Colon (tissue), 2 donors: ENCODE measurements around the gene ARSJ.
"Not testable (repeated sequence)": the region's sequence is repeated elsewhere in the genome, so short reads cannot be mapped to it uniquely, and the experiment has no call there.

ENCODE experiments used
- FAIRE-seq: peaks from 2 replicates; lab custom pipeline; 2012; peaks lifted over from hg19 to GRCh38; lab: Jason Lieb, UNC
- donor health status: control.
- donor health status: control.

Gene ARSJ

DNA sequence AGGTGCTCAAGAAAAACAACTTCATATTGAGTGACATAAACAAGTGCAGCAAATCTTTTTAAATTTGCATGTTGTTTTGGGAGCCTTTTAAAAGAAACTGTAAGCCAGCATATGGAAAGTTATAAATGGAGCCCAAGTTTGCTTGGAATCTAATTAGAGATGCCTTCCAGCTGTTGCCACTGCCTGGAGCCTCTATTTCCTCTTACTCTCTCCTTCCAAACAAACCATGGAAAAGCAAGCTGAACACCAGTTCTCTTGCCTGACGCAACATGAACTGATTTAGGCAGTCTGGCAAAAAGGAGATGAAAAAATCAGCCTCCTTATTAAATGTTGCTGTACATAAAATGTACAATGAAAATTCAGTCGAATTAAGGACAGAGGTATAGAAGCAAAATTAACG lies 21.5 kb downstream of the ARSJ start:
- no peak for FAIRE-seq

DNA sequence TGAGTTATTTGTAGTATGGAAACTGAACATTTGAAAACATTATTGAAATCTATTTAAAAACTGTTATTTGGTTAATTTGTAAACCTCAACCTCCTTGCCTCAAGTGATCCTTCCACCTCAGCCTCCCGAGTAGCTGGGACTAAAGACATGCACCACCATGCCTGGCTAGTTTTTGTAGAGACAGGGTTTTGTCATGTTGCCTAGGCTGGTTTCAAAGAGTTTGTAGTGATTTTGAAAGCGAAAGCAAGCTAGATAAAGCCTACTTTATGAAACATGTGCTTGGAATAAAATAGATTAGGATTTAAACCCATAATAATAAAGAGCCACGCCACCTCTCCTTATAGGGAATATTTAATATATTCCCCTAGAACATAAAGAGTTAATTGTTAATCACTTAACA lies 23.5 kb downstream of the ARSJ start:
- no peak for FAIRE-seq

DNA sequence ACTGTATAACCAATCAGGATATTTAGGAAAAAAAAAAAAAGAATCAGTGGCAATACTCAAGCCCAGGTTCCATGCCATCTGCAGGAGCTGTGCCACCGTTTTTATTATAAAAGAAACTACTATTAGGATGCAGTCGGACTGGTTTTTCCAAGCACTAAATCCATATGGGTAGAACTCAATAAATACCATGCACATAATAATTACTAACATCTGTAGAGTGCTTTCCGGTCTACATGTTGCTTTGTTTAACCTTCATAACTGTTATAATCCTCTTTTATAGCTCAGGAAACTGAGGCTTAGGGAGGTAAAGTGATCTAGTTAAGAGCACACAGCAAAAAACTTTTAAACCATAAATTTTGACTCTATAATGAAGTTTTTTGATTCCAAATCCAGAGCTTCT lies 24.0 kb downstream of the ARSJ start:
- no peak for FAIRE-seq

DNA sequence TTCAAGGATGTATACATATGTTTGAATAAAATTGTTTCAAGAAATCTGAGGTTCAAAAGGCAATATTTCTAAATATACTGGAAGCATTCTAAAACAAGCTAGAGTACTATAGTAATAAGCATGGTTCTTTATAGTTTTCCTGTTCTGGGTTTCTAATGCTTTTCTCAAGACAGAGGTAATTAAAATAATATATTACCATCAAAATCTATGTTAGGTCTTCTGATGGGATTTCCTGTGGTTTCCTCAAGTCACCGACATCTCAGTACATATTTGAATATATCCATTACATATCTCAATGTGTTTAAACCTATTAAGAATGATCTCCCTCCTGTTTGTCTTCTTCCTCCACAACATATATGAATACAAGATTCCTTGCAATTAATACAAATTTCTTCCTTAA lies 25.6 kb downstream of the ARSJ start:
- FAIRE-seq = no peak

DNA sequence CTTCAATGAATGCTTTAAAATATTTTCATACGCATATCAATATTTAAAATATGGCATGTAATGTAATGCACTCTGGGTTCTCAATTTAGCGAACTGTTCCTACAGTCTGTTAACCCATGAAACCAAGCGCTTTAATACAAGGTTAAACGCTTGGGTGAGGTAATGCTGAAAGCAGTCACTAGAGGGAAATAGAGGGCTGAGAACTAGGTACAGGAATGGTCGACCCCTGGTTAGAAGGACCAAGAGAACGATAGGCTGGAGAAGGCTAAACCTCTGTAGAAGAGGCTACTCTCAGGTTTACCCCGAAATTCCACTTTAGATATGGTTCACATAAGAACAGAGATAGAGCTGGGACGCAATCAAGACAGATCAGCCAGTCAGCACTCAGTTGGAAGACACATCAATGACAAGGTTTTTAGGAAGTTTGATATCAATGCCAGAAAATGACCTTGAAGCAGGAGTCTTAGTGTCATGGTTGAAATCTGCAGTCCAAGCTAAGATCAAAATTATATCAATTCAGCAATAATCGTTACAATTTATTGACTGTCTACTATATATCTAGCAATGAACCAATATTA lies 26.9 kb downstream of the ARSJ start:
- peak; percentile 47 for FAIRE-seq

DNA sequence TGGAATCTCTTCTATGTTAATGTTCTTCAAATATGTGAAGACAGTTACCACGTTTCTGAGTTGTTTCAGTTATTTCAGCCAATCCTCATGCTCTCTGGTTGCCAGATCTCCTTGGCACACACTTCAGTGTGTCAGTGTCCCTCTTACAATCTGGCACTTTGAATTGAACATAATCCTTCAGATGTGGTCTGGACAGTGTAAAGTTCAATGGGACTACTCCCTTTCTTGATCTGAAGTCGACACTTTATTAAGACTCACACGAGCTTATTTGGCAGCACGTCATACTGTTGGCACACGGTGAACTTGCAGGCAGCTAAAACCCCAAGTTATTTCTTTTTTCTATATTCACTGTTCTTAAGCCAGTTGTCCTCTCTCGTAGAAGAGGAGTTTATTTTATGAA lies 28.2 kb downstream of the ARSJ start:
- FAIRE-seq = no peak

DNA sequence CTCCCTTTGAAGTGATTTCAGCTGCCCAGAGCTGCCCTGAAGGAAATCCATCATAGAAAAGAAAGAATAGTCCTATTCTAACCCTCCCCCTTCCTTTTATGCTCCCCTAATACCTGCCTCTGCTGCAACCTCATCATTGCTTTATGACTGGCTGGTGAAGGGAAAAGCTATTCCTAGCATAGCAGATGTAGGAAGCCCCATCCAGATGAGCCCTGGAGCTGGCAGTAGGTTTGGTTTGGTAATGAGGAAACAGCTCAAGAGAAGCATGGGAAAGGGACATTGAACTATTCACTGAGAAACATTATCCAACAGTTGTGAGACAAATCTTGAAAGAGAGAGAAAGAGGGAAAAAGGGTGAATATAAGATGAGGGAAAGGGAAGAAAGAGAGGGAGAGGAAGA lies 29.2 kb downstream of the ARSJ start:
- no peak for FAIRE-seq

DNA sequence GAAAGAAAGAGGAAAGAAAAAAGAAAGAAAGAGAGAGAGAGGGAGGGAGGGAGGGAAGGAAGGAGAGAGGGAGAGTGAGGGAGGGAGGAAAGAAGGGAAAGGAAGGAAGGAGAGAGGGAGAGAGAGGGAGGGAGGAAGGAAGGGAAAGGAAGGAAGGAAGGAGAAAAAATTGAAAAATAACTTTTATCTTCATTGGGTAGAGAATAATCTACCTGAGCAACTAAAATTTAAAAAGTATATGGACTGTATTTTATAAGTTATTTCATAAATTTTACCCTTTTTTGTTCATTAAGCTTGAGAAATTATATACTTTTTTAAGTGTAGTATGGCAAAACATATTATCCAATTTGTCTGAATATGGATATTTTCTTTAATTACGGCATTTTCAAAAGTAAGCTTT lies 32.0 kb downstream of the ARSJ start:
- no peak for FAIRE-seq

DNA sequence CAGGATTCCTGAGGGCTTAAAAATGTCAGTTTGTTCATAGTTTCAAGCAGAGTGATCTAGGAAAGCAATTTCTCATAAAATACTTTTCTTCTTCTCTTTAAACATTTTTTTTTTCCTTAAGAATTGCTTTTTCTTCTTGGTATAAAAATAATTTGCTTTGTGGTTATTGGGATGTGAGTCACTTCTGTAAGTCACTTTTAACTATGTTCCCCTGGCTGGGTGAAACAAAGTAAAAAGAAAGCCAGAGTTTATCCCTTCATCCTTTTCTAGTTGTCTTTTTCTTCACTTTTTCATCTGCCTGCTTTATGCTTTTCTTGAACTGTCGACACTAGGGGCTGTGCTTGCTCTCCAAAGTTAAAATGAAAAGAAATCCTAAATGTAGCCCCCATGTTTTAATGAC lies 33.5 kb downstream of the ARSJ start:
- FAIRE-seq = no peak

DNA sequence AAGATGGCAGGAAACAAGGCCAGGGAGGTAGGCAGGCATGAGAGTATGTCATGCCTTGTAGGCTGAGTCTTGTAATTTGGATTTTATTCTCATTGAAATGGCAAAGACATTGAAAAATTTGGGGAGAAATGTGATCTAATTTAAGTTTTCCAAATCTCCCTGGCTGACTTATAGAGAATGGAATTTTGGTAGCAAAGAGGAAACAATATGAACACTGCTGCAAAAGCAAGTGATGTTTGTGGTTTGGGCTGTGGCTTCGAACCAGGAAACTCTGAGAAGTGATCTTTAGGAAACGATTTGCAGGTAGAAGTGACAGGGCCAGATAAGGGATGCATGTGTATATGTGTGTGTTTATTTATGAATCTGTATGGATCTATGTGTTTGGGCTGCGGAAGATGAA lies 35.6 kb downstream of the ARSJ start:
- FAIRE-seq = no peak

DNA sequence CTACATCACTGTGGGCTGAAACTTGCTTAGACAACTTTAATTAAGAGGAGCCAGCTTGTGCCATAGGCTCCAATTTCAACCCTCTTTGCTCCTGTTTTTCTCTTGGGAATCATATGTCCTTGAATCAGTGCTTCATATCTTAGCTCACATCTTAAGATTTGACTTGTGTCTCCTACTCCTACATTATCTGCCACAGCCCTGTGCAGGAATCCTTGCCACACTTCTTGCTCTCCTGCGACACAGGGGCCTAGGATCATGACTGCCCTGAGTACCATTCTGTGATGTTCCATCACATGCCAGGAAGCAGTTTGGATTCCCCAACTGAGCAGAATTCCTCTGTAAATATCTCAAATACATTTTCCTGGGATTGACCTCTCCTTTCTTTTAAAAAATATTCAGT lies 36.4 kb downstream of the ARSJ start:
- no peak for FAIRE-seq

DNA sequence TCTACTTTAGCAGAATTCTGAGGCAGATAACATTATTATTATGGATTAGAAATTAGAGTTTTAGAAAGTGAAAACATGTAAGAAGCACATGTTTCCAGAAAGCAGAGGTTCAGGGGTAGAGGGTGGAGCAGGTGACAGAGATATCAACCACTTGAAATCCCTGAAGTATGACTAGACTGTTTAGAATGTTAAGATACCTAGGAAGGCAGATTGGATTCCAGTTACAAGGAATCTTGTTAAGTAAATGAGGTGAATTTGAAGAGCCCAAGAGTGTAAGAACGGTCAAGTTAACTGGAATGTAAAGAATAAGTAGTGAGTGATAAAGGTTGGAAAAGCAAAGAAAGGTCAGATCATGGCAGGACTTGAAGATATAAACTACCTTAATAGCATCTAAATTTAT lies 37.6 kb downstream of the ARSJ start:
- FAIRE-seq = no peak

DNA sequence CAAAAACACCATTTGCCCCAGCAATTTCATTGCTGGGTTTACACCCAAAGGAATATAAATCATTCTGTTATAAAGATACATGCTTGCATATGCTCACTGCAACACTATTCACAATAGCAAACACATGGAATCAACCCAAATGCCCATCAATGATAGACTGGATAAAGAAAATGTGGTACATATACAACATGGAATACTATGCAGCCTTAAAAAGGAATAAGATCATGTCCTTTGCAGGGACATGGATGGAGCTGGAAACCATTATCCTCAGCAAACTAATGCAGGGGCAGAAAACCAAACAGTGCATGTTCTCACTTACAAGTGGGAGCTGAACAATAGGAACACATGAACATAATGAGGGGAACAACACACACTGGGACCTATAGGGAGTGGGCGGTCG lies 39.3 kb downstream of the ARSJ start:
- not testable (repeated sequence) for FAIRE-seq

DNA sequence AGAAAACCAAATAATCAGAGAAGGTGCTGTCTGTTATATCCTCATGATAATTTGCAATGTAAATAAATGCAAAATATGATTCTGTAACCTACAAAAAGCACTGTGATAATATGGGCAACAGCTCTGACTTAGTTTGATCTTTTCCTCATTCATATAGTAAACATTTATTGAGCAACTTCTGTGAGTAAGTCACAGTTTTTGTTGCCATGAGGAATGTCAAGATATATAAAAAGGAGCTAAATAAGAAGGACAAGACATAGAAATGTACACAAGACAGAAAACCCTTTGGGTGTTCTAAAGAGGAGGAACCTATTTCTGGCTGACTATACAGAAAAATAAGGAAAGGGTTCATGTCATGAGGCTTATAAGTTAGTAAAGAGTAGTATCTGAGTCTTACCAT lies 44.3 kb downstream of the ARSJ start:
- no peak for FAIRE-seq

DNA sequence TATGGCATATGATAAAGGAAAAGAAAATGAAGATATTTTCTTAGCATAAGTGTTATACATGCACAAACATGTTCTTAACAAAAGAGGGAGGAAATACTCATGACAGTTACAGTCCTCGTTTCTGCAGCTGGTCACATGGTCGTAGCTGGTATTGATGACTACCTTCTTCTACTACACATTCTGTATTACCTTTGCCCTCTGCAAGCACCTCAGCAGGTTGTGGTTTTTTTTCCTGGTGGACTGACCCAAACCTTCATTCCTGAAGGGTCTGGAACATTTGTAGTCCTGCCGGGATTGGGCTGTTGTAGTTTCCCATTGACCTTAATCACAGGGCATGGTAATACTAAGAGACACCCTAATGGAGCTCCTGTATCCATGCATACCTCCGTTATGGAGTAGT lies 54.7 kb downstream of the ARSJ start:
- not testable (repeated sequence) for FAIRE-seq

DNA sequence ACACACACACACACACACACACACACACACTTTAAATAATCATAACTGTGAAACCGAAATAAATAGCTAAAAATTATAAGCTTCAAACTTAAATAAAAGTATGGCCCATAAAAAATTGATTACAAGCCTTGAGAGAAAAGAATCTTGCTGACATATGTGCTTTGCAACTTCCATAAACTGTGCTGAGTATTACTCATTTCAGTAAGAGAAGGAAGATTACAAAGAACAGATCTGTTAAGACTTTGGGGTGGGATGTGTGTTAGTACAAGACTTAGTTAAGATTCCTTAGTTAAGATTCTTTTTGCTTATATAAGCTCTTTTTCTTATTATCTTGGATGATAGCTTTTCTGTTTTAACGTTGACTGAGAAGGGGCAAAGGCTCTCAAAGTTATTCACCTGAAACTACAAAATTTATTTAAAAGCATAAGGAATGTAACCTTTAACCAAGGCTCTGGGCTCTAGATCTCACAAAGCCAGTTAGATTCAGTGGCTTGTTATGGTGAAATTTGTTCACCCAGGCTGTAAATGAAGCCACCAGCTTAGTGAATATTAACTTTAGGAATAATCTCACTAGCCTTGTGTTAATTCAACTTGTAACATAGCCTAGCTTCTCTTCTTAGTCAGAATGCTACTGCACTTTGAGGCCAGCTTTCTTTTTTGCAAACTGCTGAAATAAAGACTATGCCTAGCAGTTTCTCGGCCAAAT lies 58.2 kb downstream of the ARSJ start:
- FAIRE-seq = no peak

DNA sequence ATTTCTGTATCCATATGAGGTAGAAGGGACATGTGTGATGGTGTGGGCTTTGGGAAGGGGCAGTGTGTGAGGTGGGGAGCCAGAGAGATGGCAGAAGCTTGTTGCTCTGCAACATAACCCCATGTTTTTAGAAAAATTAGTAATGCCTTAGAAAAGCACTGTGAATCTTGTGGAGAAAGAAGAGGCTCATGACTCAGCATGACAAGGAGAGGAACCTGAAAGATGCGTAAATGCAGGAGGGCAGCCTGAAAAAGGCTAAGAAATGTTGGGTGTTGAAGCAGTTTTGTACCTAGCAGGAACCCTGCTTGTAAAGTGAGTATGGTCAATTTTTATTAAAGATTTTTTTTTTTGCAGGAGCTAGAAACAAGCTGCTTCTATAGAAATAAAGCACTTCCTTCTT lies 59.8 kb downstream of the ARSJ start:
- FAIRE-seq = no peak

DNA sequence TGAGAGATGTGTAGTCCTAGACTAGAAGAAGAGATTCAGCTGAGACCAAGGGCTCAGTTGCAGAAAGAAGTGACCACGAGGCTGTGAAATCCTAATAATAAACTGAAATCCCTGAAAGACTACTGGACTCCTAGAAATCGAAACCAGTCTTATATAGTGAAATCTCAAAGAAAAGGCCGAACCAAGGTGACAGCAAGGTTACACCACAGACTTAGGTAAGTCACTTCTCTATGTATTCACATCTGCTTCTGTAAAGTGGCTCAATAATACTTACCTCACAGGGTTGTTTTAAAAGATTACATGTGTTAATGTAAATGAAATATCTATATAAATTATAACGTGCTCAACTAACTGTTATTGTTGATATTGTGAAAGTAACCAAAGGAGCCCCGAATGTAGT lies 60.3 kb downstream of the ARSJ start:
- FAIRE-seq = no peak

DNA sequence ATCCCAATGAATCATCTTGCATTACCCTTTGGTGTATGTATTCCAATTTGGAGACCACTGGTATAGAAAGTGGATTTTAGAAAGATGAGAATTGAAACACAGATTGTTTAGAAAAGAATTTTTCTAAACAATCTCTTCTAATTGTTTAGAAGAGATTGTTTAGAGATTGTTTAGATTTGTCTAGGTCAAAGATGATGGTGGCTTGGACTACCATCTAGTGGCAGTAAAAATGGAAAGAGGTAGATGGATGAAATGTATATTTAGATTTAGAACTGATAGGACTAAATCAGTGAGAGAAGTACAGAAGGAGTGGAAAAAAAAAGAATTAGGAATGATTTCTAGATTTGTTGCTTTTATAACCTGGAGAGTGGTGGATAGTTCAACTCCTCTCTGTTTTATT lies 70.6 kb downstream of the ARSJ start:
- FAIRE-seq = no peak

DNA sequence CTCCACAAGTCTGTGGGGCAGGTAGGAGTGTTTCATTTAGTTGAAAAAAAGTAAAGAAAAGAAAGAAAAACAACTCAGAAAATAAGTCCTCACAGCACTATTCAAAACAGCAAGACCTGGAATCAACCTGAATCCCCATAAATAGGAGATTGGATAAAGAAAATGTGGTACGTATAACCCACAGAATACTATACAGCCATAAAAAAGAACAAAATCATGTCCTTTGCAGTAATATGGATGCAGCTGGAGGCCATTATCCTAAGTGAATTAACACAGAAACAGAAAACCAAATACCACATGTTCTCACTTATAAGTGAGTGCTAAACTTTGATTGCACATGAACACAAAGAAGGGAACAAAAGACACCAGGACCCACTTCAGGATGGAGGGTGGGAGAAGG lies 71.9 kb downstream of the ARSJ start:
- FAIRE-seq = no peak

DNA sequence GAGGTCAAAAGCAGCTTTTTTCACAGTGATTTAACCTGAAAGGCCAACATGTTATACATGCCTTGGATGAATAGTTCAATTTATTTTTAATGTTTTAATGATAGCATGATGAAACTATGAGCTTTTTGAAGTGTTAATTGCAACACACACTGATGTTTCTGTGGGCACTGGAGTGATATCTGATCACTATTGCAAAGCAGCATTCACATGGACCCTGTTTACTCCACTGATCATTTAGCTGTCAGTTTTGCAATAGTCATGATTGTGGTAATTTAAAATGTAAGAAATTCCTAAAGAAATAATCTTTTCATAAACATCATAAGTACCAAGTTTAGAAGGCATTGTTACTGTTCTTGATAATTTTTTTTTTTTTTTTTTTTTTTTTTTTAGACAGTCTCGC lies 74.1 kb downstream of the ARSJ start:
- FAIRE-seq = no peak

DNA sequence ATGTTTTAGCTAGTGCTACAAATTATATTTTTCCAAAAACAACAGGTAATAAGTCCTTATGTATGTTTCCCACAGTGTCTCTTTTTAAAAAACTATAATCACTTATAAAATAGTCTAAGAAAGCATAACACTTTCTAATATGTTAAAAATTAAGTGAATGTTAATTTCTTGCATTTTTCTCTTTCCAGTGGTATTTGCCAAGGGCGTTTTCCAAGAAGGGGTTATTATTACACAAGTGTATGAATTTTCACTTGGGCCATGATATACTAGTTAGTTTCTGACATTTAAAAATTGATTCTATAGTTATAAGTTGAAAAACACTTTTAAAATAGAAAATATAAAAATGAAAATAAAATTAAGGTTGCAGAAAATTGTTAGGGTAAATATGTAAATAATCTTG lies 74.6 kb downstream of the ARSJ start:
- FAIRE-seq = no peak

DNA sequence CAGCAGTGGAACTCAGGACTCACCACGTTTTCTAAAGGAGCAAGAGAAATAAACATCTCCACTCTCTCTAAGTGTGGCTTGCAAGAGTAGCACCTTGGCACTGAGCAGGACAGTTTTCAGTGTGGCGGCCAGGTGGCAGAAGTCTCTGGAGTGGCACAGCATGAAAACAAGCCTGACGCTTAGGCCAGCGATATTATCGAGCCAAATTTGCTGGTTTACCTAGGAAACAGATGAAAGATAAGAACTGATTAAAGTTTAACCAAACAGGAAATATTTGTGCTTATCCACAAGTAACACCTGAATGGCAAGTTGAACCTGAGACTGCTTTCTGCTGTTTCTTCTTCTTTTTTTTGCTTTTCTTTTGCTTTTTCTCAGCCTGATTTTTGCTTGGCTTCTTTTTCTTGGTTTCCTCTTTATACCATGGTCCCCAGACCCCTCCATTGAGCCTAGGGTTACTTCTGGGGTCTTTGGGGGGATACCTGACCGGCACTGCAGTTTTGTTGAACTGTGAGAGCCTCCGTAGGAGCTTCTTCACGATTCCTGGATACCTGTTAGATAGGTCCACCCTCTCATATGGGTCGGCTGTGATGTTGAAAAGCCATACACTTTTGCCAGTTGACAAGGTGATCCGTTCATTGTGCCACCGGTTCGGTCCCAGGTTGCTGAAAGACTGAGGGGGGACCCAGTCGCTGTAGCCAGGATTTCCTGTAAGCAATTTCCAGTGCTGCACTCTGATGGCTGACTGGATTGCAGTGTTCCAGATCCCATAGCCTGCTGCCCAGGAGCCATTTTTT lies 77.3 kb downstream of the ARSJ start:
- FAIRE-seq = no peak
